Endothelial cell of umbilical vein (primary cell): Measurements from ENCODE around the gene JTB. TPM values are rescaled to one million over a fixed set of nuclear protein-coding genes. Genes with fewer than 3 reads are reported as not detected.
A peak's percentile ranks its signal among the peaks of the same experiment; 100 is the strongest.

Source experiments
- BruUV-seq: library from RNA; stranded (reverse); fragments of 400-500 nt; replicated peaks from 2 replicates; lab custom pipeline; 2021; lab: Mats Ljungman, UMichigan
- CTCF ChIA-PET: fragments of 300-600, 350-600 bp; sonication (Branson Sonifier 250); formaldehyde crosslinking; loops from one replicate; lab custom pipeline; 2021; ENCODE audit warnings: antibody characterized with exemption, inconsistent platforms; lab: Charles Lee
- POLR2A ChIA-PET: fragments of 300-600, 350-600 bp; sonication (Branson Sonifier 250); formaldehyde crosslinking; loops from one replicate; lab custom pipeline; 2021; ENCODE audit warnings: antibody characterized with exemption, inconsistent platforms; lab: Charles Lee
- DNase-seq: peaks from one replicate; pipeline ENCODE4 v3.0.0-alpha.2; 2011; ENCODE audit warnings: low read depth, low spot score
- FAIRE-seq: peaks from 2 replicates; lab custom pipeline; 2011; peaks lifted over from hg19 to GRCh38; lab: Jason Lieb, UNC
- H2AFZ ChIP-seq: 2 replicates; pipeline ENCODE4 v1.6.0; 2012; ENCODE audit warnings: low read depth, low read length, control low read depth, inconsistent platforms
- H3K27ac ChIP-seq: 2 replicates; pipeline ENCODE4 v1.5.1; 2011; ENCODE audit warnings: low read depth, mild to moderate bottlenecking, control low read depth, low read length, moderate library complexity; ENCODE audit not compliant: insufficient read depth
- H3K27me3 ChIP-seq, 2 experiments: 2 replicates each; pipeline versions ENCODE4 v1.6.0 to v1.6.1; 2011; ENCODE audit warnings: low read length in 2 of 2, mixed read lengths in 1 of 2; ENCODE audit not compliant: control insufficient read depth in 2 of 2, insufficient read depth in 2 of 2
- H3K36me3 ChIP-seq, 2 experiments: 2 replicates in 1 of 2; 3 replicates in 1 of 2; pipeline ENCODE4 v1.5.1; 2011; ENCODE audit warnings: low read length in 2 of 2, mild to moderate bottlenecking in 1 of 2, moderate library complexity in 1 of 2; ENCODE audit not compliant: control insufficient read depth in 2 of 2, insufficient read depth in 2 of 2; ENCODE audit errors: extremely low read depth in 1 of 2
- H3K4me1 ChIP-seq: 3 replicates; pipeline ENCODE4 v1.5.1; 2011; ENCODE audit warnings: mild to moderate bottlenecking, low read length; ENCODE audit not compliant: control insufficient read depth, insufficient read depth; ENCODE audit errors: extremely low read depth
- H3K4me2 ChIP-seq: 2 replicates; pipeline ENCODE4 v1.6.1; 2011; ENCODE audit warnings: low read length, control low read depth, mixed read lengths; ENCODE audit not compliant: insufficient read depth
- H3K4me3 ChIP-seq, 3 experiments: fragments of 200-600 bp in 1 of 3; sonication (generic), shearing (Covaris generic) in 1 of 3; replicated peaks in 1 of 3; 2 replicates each; pipeline ENCODE4 v1.5.1; 2011 to 2016; ENCODE audit warnings: control low read depth in 3 of 3, low read length in 3 of 3, mild to moderate bottlenecking in 2 of 3, inconsistent platforms in 1 of 3, low read depth in 1 of 3, moderate library complexity in 1 of 3; ENCODE audit not compliant: insufficient read depth in 1 of 3
- H3K79me2 ChIP-seq: 2 replicates; pipeline ENCODE4 v1.6.0; 2012; ENCODE audit warnings: low read length, inconsistent platforms; ENCODE audit not compliant: control insufficient read depth, insufficient read depth
- H3K9ac ChIP-seq: replicated peaks from 2 replicates; pipeline ENCODE3; 2011; ENCODE audit warnings: low read length, control low read depth; ENCODE audit not compliant: insufficient read depth; ENCODE audit errors: extremely low read depth
- H3K9me1 ChIP-seq: replicated peaks from 3 replicates; pipeline ENCODE4 v1.6.0; 2011; ENCODE audit warnings: mild to moderate bottlenecking, low read length; ENCODE audit not compliant: control insufficient read depth, insufficient read depth; ENCODE audit errors: extremely low read depth
- H3K9me3 ChIP-seq: replicated peaks from 2 replicates; pipeline ENCODE4 v1.5.1; 2012; ENCODE audit warnings: low read length, inconsistent platforms; ENCODE audit not compliant: control insufficient read depth, insufficient read depth
- H4K20me1 ChIP-seq: replicated peaks from 2 replicates; pipeline ENCODE3; 2011; ENCODE audit warnings: mild to moderate bottlenecking, low read length; ENCODE audit not compliant: control insufficient read depth, insufficient read depth; ENCODE audit errors: extremely low read depth
- CTCF ChIP-seq, 2 donors: IDR thresholded peaks; 1 replicate in 1 of 2; 2 replicates in 1 of 2; pipeline ENCODE4 v1.5.1; 2011; ENCODE audit warnings: low read length in 2 of 2, mild to moderate bottlenecking in 2 of 2, moderate library complexity in 2 of 2, control low read depth in 1 of 2, inconsistent platforms in 1 of 2, low read depth in 1 of 2; ENCODE audit not compliant: insufficient read depth in 1 of 2; ENCODE audit errors: extremely low read depth in 1 of 2
- EZH2 ChIP-seq: IDR thresholded peaks from 2 replicates; pipeline ENCODE4 v1.6.1; 2012; ENCODE audit warnings: borderline replicate concordance, low read depth, mild to moderate bottlenecking, moderate library complexity, low read length, inconsistent platforms; ENCODE audit not compliant: severe bottlenecking
- FOS ChIP-seq: IDR thresholded peaks from 2 replicates; pipeline ENCODE4 v1.6.1; 2011; ENCODE audit warnings: mild to moderate bottlenecking, low read length, moderate library complexity, borderline replicate concordance; ENCODE audit not compliant: insufficient read depth
- GATA2 ChIP-seq: IDR thresholded peaks from 2 replicates; pipeline ENCODE4 v1.7.0; 2011; ENCODE audit warnings: low read depth, mild to moderate bottlenecking, moderate library complexity, mixed read lengths, low read length; ENCODE audit not compliant: insufficient read length, insufficient read depth
- JUN ChIP-seq: IDR thresholded peaks from 2 replicates; pipeline ENCODE4 v1.6.1; 2011; ENCODE audit warnings: borderline replicate concordance, low read depth; ENCODE audit not compliant: insufficient read length, insufficient read depth
- MAX ChIP-seq: IDR thresholded peaks from 2 replicates; pipeline ENCODE4 v1.6.1; 2011; ENCODE audit not compliant: insufficient read depth, insufficient read length
- MYC ChIP-seq: IDR thresholded peaks from one replicate; pipeline ENCODE4 v1.6.1; 2011; ENCODE audit warnings: mild to moderate bottlenecking, low read depth, low read length
- POLR2A ChIP-seq: IDR thresholded peaks from 2 replicates; pipeline ENCODE4 v1.6.1; 2012; ENCODE audit warnings: low read depth, mild to moderate bottlenecking, control low read depth, low read length
- POLR2AphosphoS5 ChIP-seq: IDR thresholded peaks from 2 replicates; pipeline ENCODE4 v1.6.1; 2012; ENCODE audit warnings: low read depth, mild to moderate bottlenecking, control low read depth, low read length, moderate library complexity; ENCODE audit not compliant: insufficient read depth
- dilution Hi-C: fragments of 300-500 bp; cut with MboI; formaldehyde crosslinking; loops from one replicate; pipeline ENCODE4 v1.15.0; 2019; ENCODE audit warnings: low sequenced_read_pairs; ENCODE audit not compliant: extremely low pct_ligation_motif_present
- intact Hi-C: fragments of 100-400 bp; cut with micrococcal nuclease; formaldehyde crosslinking; loops from one replicate; pipeline ENCODE4 v1.10.0; 2022
- polyA plus RNA-seq, 4 experiments: library from polyadenylated mRNA; depleted of rRNA in 3 of 4; stranded (reverse) in 3 of 4; unstranded in 1 of 4; fragments of >200 nt; gene quantifications; 2 replicates each; pipeline versions ENCODE4 v1.2.1 to v1.2.3, GENCODE V29; 2011 to 2012; ENCODE audit warnings: missing spikeins in 1 of 4
- total RNA-seq: library from RNA; stranded (reverse); gene quantifications from 2 replicates; pipeline ENCODE4 v1.2.3, GENCODE V29; 2021

Gene JTB
- total and polyA plus RNA-seq, 2 donors (not counting 3 experiments of a cell fraction or from before 2014, with no cell fraction given) = 90.2 to 149 TPM

- peak overlapping the region; percentile 84 for H3K9ac ChIP-seq
- no peaks in the 10 kb centered on the region for H3K9me1 ChIP-seq
- FAIRE-seq (no peak), DNase-seq (peak; percentile 35)
- intact Hi-C loops = no loop called here
- TSS peak; percentile 25 for BruUV-seq
- dilution Hi-C loops = no loop called here
- peak overlapping the region; percentile 73 for H3K4me2 ChIP-seq
- H2AFZ ChIP-seq = peak overlapping the region; percentile 8
- peaks cover 16% of the 10 kb centered on the region for H3K79me2 ChIP-seq
- H3K9me3 ChIP-seq = no peaks in the 10 kb centered on the region
- H3K4me3 ChIP-seq = peak overlapping the region; percentile 42 to 88 (median 73)
- ChIA-PET POLR2A (interaction anchor here (1.0 to 1.3 kb wide), 2 partner anchors 18 to 22 kb away, joined by 3 to 4 read pairs; partner anchors contain the start of gene SLC39A1), CTCF (interaction anchor here (1.0 to 5.3 kb wide), 12 partner anchors 13 to 162 kb away, joined by 3 to 65 read pairs (median 18); partner anchors contain the start of genes CREB3L4, CRTC2, JTB and SLC39A1)
- H3K36me3 ChIP-seq = peaks cover 2 to 37% of the 10 kb centered on the region in 2 experiments
- H3K4me1 ChIP-seq = peaks cover 9% of the 10 kb centered on the region
- no peaks in the 10 kb centered on the region for H4K20me1 ChIP-seq
- H3K27ac ChIP-seq = peak overlapping the region; percentile 63
- H3K27me3 ChIP-seq = no peaks in the 10 kb centered on the region
- no peak for TF ChIP-seq JUN
- no peak for TF ChIP-seq EZH2
- no peak for TF ChIP-seq CTCF (IDR thresholded peaks at IDR 0.05; ENCODE audit: extremely low read depth in 1 of 2, insufficient read depth in 1 of 2, low read depth in 1 of 2, low read length in 2 of 2)
- TF ChIP-seq GATA2 = no peak
- TF ChIP-seq FOS = no peak
- TF ChIP-seq POLR2A = no peak
- no peak for TF ChIP-seq POLR2AphosphoS5
- no peak for TF ChIP-seq MAX
- no peak for TF ChIP-seq MYC
These were observed 32.2 kb downstream of the JTB start for GRCh38 chr1:153945131-153945794.
